Fibroblast of lung (primary cell): ENCODE measurements around the gene LFNG. TPM values are rescaled to one million over a fixed set of nuclear protein-coding genes. Genes with fewer than 3 reads are reported as not detected.

Experiments used
- DNase-seq, 2 donors: peaks; one replicate each; pipeline versions ENCODE4 v3.0.0 to v3.0.0-alpha.2; 2010; ENCODE audit warnings: low read depth in 2 of 2
- H2AFZ ChIP-seq: 2 replicates; pipeline ENCODE4 v1.5.1; 2012; ENCODE audit warnings: low read length, control low read depth, inconsistent platforms
- H3K27ac ChIP-seq: 2 replicates; pipeline ENCODE4 v1.5.1; 2011; ENCODE audit warnings: low read length, control low read depth; ENCODE audit not compliant: insufficient read depth
- H3K27me3 ChIP-seq: 2 replicates; pipeline ENCODE4 v1.5.1; 2011; ENCODE audit warnings: mild to moderate bottlenecking, low read length; ENCODE audit not compliant: control insufficient read depth, insufficient read depth
- H3K36me3 ChIP-seq: 2 replicates; pipeline ENCODE4 v1.5.1; 2011; ENCODE audit warnings: low read length; ENCODE audit not compliant: control insufficient read depth, insufficient read depth
- H3K4me1 ChIP-seq: 2 replicates; pipeline ENCODE4 v1.5.1; 2011; ENCODE audit warnings: low read length; ENCODE audit not compliant: control insufficient read depth, insufficient read depth; ENCODE audit errors: extremely low read depth
- H3K4me2 ChIP-seq: 2 replicates; pipeline ENCODE4 v1.5.1; 2011; ENCODE audit warnings: low read length, control low read depth; ENCODE audit not compliant: insufficient read depth; ENCODE audit errors: extremely low read depth
- H3K4me3 ChIP-seq, 4 experiments: fragments of 200-600 bp in 1 of 4; sonication (generic) in 1 of 4; replicated peaks in 1 of 4; 2 replicates each; pipeline ENCODE4 v1.5.1; 2011 to 2016; ENCODE audit warnings: low read length in 4 of 4, low read depth in 3 of 4, mild to moderate bottlenecking in 3 of 4, control low read depth in 2 of 4, inconsistent platforms in 1 of 4, mixed read lengths in 1 of 4; ENCODE audit not compliant: insufficient read depth in 1 of 4; ENCODE audit errors: control extremely low read depth in 1 of 4
- H3K79me2 ChIP-seq: 2 replicates; pipeline ENCODE4 v1.5.1; 2012; ENCODE audit warnings: mild to moderate bottlenecking, low read length, inconsistent platforms; ENCODE audit not compliant: control insufficient read depth, insufficient read depth
- H3K9ac ChIP-seq: 2 replicates; pipeline ENCODE4 v1.5.1; 2011; ENCODE audit warnings: mild to moderate bottlenecking, low read length, control low read depth; ENCODE audit not compliant: insufficient read depth
- H3K9me3 ChIP-seq: 2 replicates; pipeline ENCODE4 v1.5.1; 2012; ENCODE audit warnings: low read depth, low read length; ENCODE audit not compliant: control insufficient read depth, insufficient read depth
- H4K20me1 ChIP-seq: 2 replicates; pipeline ENCODE4 v1.5.1; 2011; ENCODE audit warnings: low read length; ENCODE audit not compliant: control insufficient read depth, insufficient read depth; ENCODE audit errors: extremely low read depth
- EZH2 ChIP-seq: IDR thresholded peaks from 2 replicates; pipeline ENCODE4 v1.5.1; 2012; ENCODE audit warnings: low read length, control low read depth, mild to moderate bottlenecking; ENCODE audit errors: missing control alignments
- polyA plus RNA-seq, 2 donors: library from polyadenylated mRNA; depleted of rRNA in 1 of 2; stranded (reverse) in 1 of 2; unstranded in 1 of 2; fragments of >200 nt; gene quantifications; 2 replicates each; pipeline ENCODE4 v1.2.1, GENCODE V29; 2011 to 2012; ENCODE audit warnings: missing spikeins in 1 of 2
- total RNA-seq: library from RNA; depleted of rRNA; stranded (reverse); fragments of >200 nt; gene quantifications from 2 replicates; pipeline ENCODE4 v1.2.1, GENCODE V29; 2014
- TF ChIP-seq, protein P1 (sequence below), 2 donors: IDR thresholded peaks in 1 of 2; conservative IDR thresholded peaks in 1 of 2; 1 replicate in 1 of 2; 2 replicates in 1 of 2; pipeline ENCODE4 v1.5.1; 2011 to 2012; ENCODE audit warnings: low read length in 2 of 2, control low read depth in 1 of 2, inconsistent platforms in 1 of 2, low read depth in 1 of 2, mild to moderate bottlenecking in 1 of 2

The LFNG gene
- total and polyA plus RNA-seq, 2 donors (not counting 1 experiment from before 2014, with no cell fraction given) = 0.33 to 3.5 TPM

DNA sequence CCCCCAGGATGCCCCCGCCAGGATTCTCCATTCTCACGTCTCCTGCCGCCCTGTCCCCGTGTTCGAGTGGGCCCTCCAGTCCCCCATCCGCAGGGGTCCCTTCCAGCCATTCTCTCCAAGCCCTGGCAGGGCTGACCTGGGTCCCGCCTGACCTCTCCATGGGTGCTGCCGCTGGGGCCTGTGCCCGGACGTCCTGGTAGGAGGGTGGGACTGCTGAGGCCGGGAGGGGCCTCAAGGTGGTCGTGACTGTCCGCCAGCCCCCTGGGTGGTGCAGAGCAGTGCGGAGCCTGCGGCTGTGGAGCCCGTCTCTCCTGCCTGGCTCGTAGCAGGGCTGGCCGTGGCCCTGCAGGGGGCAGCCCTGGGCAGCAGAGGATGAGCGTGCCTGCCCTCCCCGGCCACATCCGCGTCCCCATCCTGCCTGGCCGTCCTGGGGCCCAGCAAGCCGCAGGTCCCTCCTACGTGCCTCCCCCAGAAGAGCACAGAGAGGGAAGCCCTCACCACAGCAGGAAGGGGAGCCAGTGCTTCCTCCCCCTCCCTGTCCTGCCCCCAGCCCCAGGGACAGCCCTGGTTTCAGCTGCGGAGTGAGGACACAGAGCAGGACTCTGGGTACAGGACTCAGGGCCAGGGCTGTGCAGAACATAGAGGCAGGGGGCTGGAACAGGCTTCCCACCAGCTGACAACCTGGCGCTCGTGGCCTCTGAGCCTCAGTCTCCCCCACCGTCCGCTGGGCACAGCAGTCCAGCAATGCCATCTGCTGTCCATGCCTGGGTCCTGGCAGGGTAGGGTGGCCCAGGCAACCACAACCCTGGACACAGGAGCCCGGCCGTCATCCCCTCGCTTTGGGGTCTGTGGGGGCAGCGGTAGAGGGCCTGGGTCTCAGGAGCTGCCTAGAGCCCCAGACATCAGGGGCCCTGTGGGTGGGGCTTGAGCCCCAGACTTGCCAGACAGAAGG lies 41.9 kb upstream of the LFNG start:
- no peaks in the 10 kb centered on the region for H3K79me2 ChIP-seq
- no peak overlapping the region for H3K4me2 ChIP-seq
- H3K9ac ChIP-seq = no peak overlapping the region
- peak overlapping the region; percentile 41 for H2AFZ ChIP-seq
- H3K27ac ChIP-seq = no peak overlapping the region
- no peak overlapping the region for H3K4me3 ChIP-seq
- H3K36me3 ChIP-seq = no peaks in the 10 kb centered on the region
- TF ChIP-seq, protein P1, sequence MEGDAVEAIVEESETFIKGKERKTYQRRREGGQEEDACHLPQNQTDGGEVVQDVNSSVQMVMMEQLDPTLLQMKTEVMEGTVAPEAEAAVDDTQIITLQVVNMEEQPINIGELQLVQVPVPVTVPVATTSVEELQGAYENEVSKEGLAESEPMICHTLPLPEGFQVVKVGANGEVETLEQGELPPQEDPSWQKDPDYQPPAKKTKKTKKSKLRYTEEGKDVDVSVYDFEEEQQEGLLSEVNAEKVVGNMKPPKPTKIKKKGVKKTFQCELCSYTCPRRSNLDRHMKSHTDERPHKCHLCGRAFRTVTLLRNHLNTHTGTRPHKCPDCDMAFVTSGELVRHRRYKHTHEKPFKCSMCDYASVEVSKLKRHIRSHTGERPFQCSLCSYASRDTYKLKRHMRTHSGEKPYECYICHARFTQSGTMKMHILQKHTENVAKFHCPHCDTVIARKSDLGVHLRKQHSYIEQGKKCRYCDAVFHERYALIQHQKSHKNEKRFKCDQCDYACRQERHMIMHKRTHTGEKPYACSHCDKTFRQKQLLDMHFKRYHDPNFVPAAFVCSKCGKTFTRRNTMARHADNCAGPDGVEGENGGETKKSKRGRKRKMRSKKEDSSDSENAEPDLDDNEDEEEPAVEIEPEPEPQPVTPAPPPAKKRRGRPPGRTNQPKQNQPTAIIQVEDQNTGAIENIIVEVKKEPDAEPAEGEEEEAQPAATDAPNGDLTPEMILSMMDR (conservative IDR thresholded peaks at IDR 0.05 in 1 of 2, IDR thresholded peaks at IDR 0.05 in 1 of 2; ENCODE audit: low read depth in 1 of 2, low read length in 2 of 2) = peak; percentile 52 to 80
- TF ChIP-seq EZH2 = no peak
- H4K20me1 ChIP-seq = no peaks in the 10 kb centered on the region
- peak; percentile 45 to 46 for DNase-seq
- H3K27me3 ChIP-seq = peaks cover 6% of the 10 kb centered on the region
- no peaks in the 10 kb centered on the region for H3K9me3 ChIP-seq
- peaks cover 10% of the 10 kb centered on the region for H3K4me1 ChIP-seq

DNA sequence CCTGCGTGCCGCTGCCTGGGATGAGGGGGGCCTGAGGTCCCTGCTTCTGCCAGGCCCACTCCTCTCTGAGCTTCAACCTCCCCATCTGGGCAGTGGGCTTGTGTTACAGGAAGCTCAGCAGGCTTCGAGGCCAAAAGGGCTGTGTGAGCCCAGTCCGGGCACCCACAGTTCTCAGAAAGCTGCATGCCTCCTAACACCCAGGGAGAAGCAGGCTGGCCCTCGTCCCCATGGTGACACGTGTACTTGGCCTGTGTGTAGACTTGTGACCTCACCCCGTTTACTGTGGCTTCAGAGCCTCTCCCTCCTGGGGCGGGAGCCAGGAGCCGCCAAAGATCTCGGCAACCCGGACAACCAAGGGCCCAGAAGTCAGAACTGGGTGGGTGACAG lies 41.2 kb upstream of the LFNG start:
- DNase-seq = peak; percentile 38 to 59
- Histone ChIP-seq H3K4me2 (peak overlapping the region; percentile 5), H3K27ac (no peak overlapping the region)

DNA sequence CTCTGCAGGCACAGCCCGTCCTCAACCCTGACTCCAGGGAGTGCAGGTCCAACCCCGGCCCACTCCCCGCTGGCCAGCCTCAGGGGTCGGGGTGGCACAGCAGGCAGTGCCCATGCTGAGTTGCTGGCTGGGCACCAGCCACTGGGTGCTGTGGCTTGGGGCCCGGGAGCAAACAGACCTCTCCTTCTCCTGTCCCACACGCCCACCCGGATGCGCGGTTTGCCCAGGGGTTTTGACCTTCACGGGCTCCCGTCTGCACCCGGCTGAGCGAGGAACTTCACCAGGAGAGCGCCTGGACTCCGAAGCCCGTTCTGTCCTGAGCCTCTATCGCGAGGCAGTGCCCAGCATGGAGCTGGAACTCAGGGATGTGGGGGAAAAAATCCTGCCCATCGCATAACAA lies 40.8 kb upstream of the LFNG start:
- Histone ChIP-seq H3K9me3 (no peaks in the 10 kb centered on the region), H3K36me3 (no peaks in the 10 kb centered on the region), H3K9ac (no peak overlapping the region), H3K4me3 (no peak overlapping the region), H3K79me2 (no peaks in the 10 kb centered on the region), H4K20me1 (no peaks in the 10 kb centered on the region), H3K4me1 (peaks cover 10% of the 10 kb centered on the region), H3K4me2 (no peak overlapping the region), H3K27me3 (peaks cover 6% of the 10 kb centered on the region), H3K27ac (no peak overlapping the region), H2AFZ (no peak overlapping the region)
- no peak for TF ChIP-seq EZH2
- TF ChIP-seq, protein P1 (conservative IDR thresholded peaks at IDR 0.05 in 1 of 2, IDR thresholded peaks at IDR 0.05 in 1 of 2; ENCODE audit: low read depth in 1 of 2, low read length in 2 of 2) = no peak
- DNase-seq = no peak

More for the DNA sequence above, 41.2 kb upstream of the LFNG start:
- Histone ChIP-seq H3K36me3 (no peaks in the 10 kb centered on the region), H4K20me1 (no peaks in the 10 kb centered on the region), H3K27me3 (peaks cover 6% of the 10 kb centered on the region), H3K9me3 (no peaks in the 10 kb centered on the region), H3K9ac (no peak overlapping the region), H2AFZ (no peak overlapping the region), H3K4me3 (no peak overlapping the region), H3K4me1 (peaks cover 10% of the 10 kb centered on the region), H3K79me2 (no peaks in the 10 kb centered on the region)
- TF ChIP-seq EZH2 = no peak
- TF ChIP-seq, protein P1 (conservative IDR thresholded peaks at IDR 0.05 in 1 of 2, IDR thresholded peaks at IDR 0.05 in 1 of 2; ENCODE audit: low read depth in 1 of 2, low read length in 2 of 2) = no peak
